Astrocyte of the cerebellum (primary cell): ENCODE data around the gene TPD52L1.

ENCODE experiments used
- DNase-seq: peaks from one replicate; pipeline ENCODE4 v3.0.0-alpha.2; 2011; ENCODE audit warnings: low read depth
- H3K4me3 ChIP-seq: 2 replicates; pipeline ENCODE4 v1.5.1; 2011; ENCODE audit warnings: mild to moderate bottlenecking, low read depth, low read length, moderate library complexity
- in situ Hi-C: cut with HindIII; loops from 2 replicates; pipeline ENCODE4 v1.10.0; 2017; ENCODE audit warnings: low sequenced_read_pairs
- TF ChIP-seq, protein P1 (sequence below): IDR thresholded peaks from 2 replicates; pipeline ENCODE4 v1.5.1; 2012; ENCODE audit warnings: low read length, low read depth, moderate library complexity, mild to moderate bottlenecking; ENCODE audit errors: missing control alignments

TPD52L1 gene

DNA sequence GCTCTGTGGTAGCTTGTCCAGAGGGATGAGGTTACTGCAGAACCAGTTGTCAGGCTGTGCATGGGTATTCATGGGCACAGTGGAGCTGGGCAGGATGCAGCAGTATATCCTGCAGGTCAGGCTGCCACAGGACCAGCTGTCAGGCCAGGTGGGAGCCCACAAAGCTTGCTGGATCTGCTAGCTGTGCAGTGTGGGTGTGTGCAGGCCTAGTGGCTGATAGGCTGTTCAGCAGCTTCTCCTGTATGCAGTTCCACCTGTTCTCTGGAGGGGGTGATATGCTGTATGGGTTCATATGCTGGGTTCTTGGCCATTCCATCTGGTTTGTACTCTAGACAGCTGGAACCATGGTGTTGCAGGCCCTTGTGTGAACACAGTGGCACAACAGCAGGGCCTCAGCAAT is 40.6 kb upstream of the TPD52L1 start:
- H3K4me3 ChIP-seq: no peak overlapping the region
- in situ Hi-C loops: loop anchor here (5.0 kb wide), 1 partner anchor 251 kb away; no protein-coding TSS in a partner anchor
- DNase-seq: no peak
- TF ChIP-seq, protein P1, sequence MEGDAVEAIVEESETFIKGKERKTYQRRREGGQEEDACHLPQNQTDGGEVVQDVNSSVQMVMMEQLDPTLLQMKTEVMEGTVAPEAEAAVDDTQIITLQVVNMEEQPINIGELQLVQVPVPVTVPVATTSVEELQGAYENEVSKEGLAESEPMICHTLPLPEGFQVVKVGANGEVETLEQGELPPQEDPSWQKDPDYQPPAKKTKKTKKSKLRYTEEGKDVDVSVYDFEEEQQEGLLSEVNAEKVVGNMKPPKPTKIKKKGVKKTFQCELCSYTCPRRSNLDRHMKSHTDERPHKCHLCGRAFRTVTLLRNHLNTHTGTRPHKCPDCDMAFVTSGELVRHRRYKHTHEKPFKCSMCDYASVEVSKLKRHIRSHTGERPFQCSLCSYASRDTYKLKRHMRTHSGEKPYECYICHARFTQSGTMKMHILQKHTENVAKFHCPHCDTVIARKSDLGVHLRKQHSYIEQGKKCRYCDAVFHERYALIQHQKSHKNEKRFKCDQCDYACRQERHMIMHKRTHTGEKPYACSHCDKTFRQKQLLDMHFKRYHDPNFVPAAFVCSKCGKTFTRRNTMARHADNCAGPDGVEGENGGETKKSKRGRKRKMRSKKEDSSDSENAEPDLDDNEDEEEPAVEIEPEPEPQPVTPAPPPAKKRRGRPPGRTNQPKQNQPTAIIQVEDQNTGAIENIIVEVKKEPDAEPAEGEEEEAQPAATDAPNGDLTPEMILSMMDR: no peak

DNA sequence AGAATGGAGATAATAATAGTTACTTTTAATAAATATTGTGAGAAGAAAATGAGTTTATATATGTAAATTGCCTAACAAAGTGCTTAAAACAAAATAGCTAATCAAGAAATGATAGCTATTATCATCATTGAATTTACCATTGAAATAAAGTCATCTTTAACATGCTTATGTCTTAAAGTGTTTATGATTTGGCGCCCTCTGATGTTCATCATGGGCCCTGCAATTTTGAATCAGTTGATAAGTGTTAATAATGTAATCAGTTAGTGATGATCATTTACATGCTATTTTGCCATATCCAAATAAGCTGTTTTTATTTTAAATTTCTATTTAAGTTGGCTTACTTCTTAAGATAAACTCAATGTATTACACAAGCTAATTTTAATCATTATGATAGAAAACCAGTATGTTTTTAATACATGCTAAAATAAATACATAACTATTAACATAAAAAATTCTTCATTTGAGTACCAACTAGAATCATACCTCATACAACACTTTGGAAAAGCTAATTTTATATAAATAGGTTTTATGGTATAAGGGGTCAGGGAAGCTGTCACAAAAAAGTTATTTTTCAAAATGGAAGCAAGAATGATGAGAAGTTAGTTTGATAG is 39.2 kb upstream of the TPD52L1 start:
- TF ChIP-seq, protein P1: peak; percentile 76
- in situ Hi-C loops: loop anchor here (5.0 kb wide), 1 partner anchor 252 kb away; no protein-coding TSS in a partner anchor
- DNase-seq: peak; percentile 47
- no peak overlapping the region for H3K4me3 ChIP-seq

DNA sequence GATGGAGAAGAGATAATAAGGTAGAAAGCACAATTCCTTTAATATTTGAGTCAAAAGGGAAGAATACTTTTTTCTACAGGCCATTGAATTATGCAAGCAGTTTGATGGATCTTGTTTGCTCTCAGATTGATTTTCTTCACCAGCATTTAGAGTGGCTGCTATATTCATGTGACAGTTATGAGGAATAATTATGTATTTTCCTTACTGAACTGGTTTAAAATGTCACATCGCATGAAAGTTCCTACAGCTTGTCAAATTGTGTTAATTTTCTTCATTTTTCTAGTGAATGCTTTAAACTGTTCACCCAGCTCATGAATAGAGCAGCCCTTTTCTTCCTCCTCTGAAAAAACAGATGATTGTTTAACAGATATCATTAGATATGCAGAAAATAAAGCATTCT is 37.4 kb upstream of the TPD52L1 start:
- in situ Hi-C loops: no loop called here
- no peak overlapping the region for H3K4me3 ChIP-seq
- TF ChIP-seq, protein P1: no peak
- DNase-seq: no peak

DNA sequence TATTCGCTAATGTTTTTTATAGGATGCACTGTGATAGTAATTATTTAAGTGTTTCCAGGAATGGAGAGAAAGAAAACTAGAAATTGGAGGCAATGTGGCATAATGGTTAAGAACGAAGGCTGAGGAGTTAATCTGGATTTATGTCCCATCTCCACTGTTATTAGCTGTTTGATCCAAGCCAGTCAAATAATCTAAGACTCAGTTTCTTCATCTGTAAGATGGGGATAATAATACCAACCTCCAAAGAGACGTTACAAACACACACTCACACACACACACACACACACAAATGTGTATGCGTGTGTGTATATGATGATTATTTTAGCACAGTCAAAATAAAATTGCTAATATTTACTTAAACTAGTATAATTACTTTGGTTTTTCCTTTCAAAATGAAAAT is 36.9 kb upstream of the TPD52L1 start:
- in situ Hi-C loops: no loop called here
- H3K4me3 ChIP-seq: no peak overlapping the region
- DNase-seq: no peak
- TF ChIP-seq, protein P1: no peak

DNA sequence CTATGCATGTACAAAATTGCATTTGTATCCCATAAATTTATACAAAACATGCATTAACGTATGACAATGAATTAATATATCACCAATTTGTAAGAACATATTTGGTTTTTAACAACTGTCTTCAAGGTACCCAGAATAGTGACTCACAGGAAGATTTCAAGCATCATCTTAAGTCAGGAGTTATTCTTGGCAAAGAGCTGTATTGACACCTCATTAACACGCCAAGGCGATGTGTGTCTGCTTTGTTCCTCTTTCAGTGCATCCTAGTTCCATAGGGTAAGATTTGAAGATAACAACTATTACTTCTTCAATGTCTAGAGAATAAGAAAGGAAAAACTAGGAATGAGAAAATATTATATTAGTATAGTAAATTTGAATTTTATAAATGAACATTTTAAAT is 35.8 kb upstream of the TPD52L1 start:
- in situ Hi-C loops: no loop called here
- DNase-seq: no peak
- TF ChIP-seq, protein P1: no peak
- no peak overlapping the region for H3K4me3 ChIP-seq

DNA sequence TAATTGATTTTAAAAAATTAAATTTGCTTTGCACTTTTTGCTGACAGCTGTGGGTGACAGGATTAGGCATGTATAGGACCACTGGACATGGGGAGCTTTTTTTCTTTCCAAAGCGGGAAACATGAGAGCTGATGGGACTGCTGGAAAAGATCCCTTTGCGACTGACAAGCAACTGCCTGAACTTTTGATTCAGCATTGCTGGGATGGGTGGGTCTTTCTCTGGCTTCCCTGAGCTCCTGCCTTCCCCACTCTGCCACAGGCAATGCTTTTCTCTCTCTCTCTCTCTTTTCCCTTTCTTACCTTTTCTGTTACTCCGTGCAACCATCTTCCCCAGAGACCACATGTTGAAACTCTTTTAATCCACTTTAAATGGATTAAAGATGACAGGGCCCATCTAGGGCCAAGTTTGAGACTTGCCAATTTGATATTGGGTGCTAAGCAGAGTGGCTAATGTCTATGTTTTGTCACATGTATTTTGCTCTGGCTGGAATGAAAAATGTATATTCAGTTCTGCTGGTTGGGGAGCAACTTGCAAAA is 33.5 kb upstream of the TPD52L1 start:
- DNase-seq: no peak
- in situ Hi-C loops: no loop called here
- no peak overlapping the region for H3K4me3 ChIP-seq
- TF ChIP-seq, protein P1: no peak

DNA sequence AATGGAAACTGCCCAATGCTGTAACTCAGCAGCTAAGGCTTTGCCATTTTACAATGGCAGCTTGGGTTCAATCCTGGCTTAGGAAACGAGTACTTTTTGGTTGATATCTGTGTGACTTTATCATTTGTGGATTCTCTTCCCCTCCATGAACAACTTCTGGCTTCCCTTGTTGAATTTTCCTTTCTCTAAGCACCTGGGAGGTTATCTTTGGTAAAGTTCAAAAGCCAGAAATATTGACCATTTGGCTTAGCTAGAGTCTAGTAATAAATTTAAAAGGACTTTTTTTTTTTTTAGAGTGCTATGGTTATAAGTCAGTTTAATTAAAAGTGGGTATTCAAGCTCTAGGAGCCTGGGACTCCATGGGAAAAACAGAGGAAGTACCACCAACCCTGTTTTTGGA is 31.7 kb upstream of the TPD52L1 start:
- no peak overlapping the region for H3K4me3 ChIP-seq
- in situ Hi-C loops: no loop called here
- TF ChIP-seq, protein P1: no peak
- no peak for DNase-seq
